ENCODE results near the gene RBM44.
"Not testable (repeated sequence)": the region's sequence is repeated elsewhere in the genome, so short reads cannot be mapped to it uniquely, and the experiment has no call there.

The RBM44 gene

GRCh38 chr2:237798236-237799059 is at the start of gene RBM44:
Gene RBM44 (plus strand): TSS chr2:237798779. CDS start chr2:237813610, 14,831 bp downstream.
- no peak for DNase-seq

- DNase-seq, result no peak
Measured at GRCh38 chr2:237749002-237749401, 49.6 kb upstream of the RBM44 start.

- DNase-seq, result no peak
Measured at GRCh38 chr2:237749961-237750360, 48.6 kb upstream of the RBM44 start.

GRCh38 chr2:237750441-237750840 is 48.1 kb upstream of the RBM44 start:
- not testable (repeated sequence) for DNase-seq

GRCh38 chr2:237752761-237753165 is 45.8 kb upstream of the RBM44 start:
- no peak for DNase-seq

- no peak for DNase-seq
Measured at GRCh38 chr2:237754182-237754581, 44.4 kb upstream of the RBM44 start.

GRCh38 chr2:237754626-237755248 is 43.8 kb upstream of the RBM44 start:
- DNase-seq, result no peak

- DNase-seq, result no peak
Measured at GRCh38 chr2:237757616-237758015, 41.0 kb upstream of the RBM44 start.

GRCh38 chr2:237758185-237758584 is 40.4 kb upstream of the RBM44 start:
- DNase-seq, result no peak

GRCh38 chr2:237759176-237759575 is 39.4 kb upstream of the RBM44 start:
- no peak for DNase-seq

- DNase-seq, result no peak
Measured at GRCh38 chr2:237760506-237761502, 37.8 kb upstream of the RBM44 start.

- DNase-seq, result not testable (repeated sequence)
Measured at GRCh38 chr2:237762291-237763182, 36.0 kb upstream of the RBM44 start.

GRCh38 chr2:237763812-237764211 is 34.8 kb upstream of the RBM44 start:
- DNase-seq, result no peak

- not testable (repeated sequence) for DNase-seq
Measured at GRCh38 chr2:237765122-237765521, 33.5 kb upstream of the RBM44 start.

GRCh38 chr2:237765875-237766274 is 32.7 kb upstream of the RBM44 start:
- no peak for DNase-seq

- DNase-seq, result no peak
Measured at GRCh38 chr2:237766340-237766739, 32.2 kb upstream of the RBM44 start.

- no peak for DNase-seq
Measured at GRCh38 chr2:237772513-237772912, 26.1 kb upstream of the RBM44 start.

GRCh38 chr2:237773826-237774225 is 24.8 kb upstream of the RBM44 start:
- DNase-seq, result no peak

- no peak for DNase-seq
Measured at GRCh38 chr2:237774811-237775553, 23.6 kb upstream of the RBM44 start.

GRCh38 chr2:237779521-237779920 is 19.1 kb upstream of the RBM44 start:
- DNase-seq, result no peak

- DNase-seq, result no peak
Measured at GRCh38 chr2:237782181-237782580, 16.4 kb upstream of the RBM44 start.
